ENCODE data around the gene VRTN.
A peak's percentile ranks its signal among the peaks of the same experiment; 100 is the strongest.

VRTN gene

GRCh38 chr14:74348241-74348734 lies at the start of gene VRTN:
Gene VRTN (plus strand): TSS chr14:74348471. CDS start chr14:74356784, 8,313 bp downstream.
- no peak for TF ChIP-seq CTCF (IDR thresholded peaks at IDR 0.05)

- TF ChIP-seq CTCF (IDR thresholded peaks at IDR 0.05): no peak
Measured at GRCh38 chr14:74299061-74299545, 49.2 kb upstream of the VRTN start.

- TF ChIP-seq CTCF (IDR thresholded peaks at IDR 0.05): no peak
Measured at GRCh38 chr14:74301594-74302151, 46.6 kb upstream of the VRTN start.

- peak; percentile 30; the same call in 1 of the 2 replicates for TF ChIP-seq CTCF (IDR thresholded peaks at IDR 0.05)
Measured at GRCh38 chr14:74302152-74302628, 46.1 kb upstream of the VRTN start.

- peak; percentile 71 for TF ChIP-seq CTCF (IDR thresholded peaks at IDR 0.05)
Measured at GRCh38 chr14:74302634-74303569, 45.4 kb upstream of the VRTN start, which contains the start of gene ABCD4. Gene ABCD4 (minus strand): TSS chr14:74302934. CDS start chr14:74302912, 22 bp downstream.

GRCh38 chr14:74308695-74309094 lies 39.6 kb upstream of the VRTN start:
- no peak for TF ChIP-seq CTCF (IDR thresholded peaks at IDR 0.05)

- no peak for TF ChIP-seq CTCF (IDR thresholded peaks at IDR 0.05)
Measured at GRCh38 chr14:74309125-74310022, 38.9 kb upstream of the VRTN start.
